Erythroblast (primary cell): ENCODE data around the gene AZGP1.
"Not testable (repeated sequence)": the region's sequence is repeated elsewhere in the genome, so short reads cannot be mapped to it uniquely, and the experiment has no call there.

Experiments used
- DNase-seq, 2 experiments: peaks; one replicate each; lab custom pipeline; 2025; lab: John Stamatoyannopoulos, UW
- GATA1 ChIP-seq: IDR thresholded peaks from 2 replicates; pipeline ENCODE4 v1.6.1; 2011; ENCODE audit warnings: low read depth, mild to moderate bottlenecking, control low read depth, low read length, moderate library complexity
- POLR2A ChIP-seq: IDR thresholded peaks from 2 replicates; pipeline ENCODE4 v1.6.1; 2011; ENCODE audit warnings: mild to moderate bottlenecking, low read length

Gene AZGP1

GRCh38 chr7:99984593-99984992 is 8.8 kb upstream of the AZGP1 start:
- no peak for DNase-seq
- no peak for TF ChIP-seq POLR2A
- TF ChIP-seq GATA1, result no peak

GRCh38 chr7:99981066-99981465 is 5.2 kb upstream of the AZGP1 start:
- not testable (repeated sequence) for DNase-seq

DNA sequence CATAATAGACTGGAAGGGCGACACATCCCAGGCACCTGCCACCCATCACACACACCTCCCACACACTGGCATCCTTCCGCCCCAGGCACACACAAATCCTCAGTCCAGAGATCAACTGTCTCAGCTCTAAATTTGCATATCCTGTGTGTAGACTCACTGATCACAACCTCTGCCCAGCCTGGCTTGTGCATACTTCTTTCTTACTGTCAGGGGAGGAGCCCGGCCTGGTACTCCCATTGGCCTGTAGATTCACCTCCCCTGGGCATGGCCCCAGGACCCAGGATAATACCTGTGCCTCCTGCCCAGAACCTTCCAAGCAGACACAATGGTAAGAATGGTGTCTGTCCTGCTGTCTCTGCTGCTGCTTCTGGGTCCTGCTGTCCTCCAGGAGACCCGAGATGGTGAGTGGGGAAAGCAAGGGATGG is 4.6 kb upstream of the AZGP1 start:
- not testable (repeated sequence) for DNase-seq

DNA sequence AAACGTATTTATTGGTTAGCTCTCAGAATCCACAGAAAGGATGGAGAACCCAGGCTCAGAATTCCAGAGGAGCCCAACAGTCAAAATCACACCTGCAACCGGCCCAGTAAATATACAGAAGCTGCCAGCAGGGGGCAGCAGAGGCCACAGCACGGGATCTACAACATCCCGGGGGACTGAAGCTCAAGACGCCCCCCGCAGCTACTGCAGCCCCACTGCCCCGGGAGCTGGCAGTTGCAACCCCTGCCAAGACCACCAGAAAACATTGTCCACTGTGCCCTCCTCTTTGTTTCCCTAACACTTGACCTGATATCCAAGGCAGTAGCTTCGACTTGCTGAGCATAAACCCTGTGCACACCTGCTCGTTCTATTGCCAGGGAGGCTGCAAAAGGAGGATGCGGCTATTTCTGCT is 4.0 kb upstream of the AZGP1 start:
- DNase-seq, result peak; percentile 49 to 76

- DNase-seq, result no peak
- TF ChIP-seq POLR2A (no peak), GATA1 (no peak)
Measured at GRCh38 chr7:99976626-99977025, 795 bp upstream of the AZGP1 start.

- TF ChIP-seq POLR2A, result no peak
- no peak for TF ChIP-seq GATA1
- no peak for DNase-seq
Measured at GRCh38 chr7:99974681-99975080, 1.1 kb downstream of the AZGP1 start.

- DNase-seq, result not testable (repeated sequence)
Measured at GRCh38 chr7:99973817-99974216, 2.0 kb downstream of the AZGP1 start.

- TF ChIP-seq POLR2A (no peak), GATA1 (no peak)
- no peak for DNase-seq
Measured at GRCh38 chr7:99971242-99971641, 4.6 kb downstream of the AZGP1 start.

- DNase-seq, result not testable (repeated sequence)
Measured at GRCh38 chr7:99969813-99970212, 6.0 kb downstream of the AZGP1 start.

- no peak for TF ChIP-seq GATA1
- TF ChIP-seq POLR2A, result no peak
- DNase-seq, result no peak
Measured at GRCh38 chr7:99969298-99969697, 6.5 kb downstream of the AZGP1 start.

- TF ChIP-seq POLR2A (no peak), GATA1 (no peak)
- no peak for DNase-seq
Measured at GRCh38 chr7:99958564-99959227, 17.1 kb downstream of the AZGP1 start.

DNA sequence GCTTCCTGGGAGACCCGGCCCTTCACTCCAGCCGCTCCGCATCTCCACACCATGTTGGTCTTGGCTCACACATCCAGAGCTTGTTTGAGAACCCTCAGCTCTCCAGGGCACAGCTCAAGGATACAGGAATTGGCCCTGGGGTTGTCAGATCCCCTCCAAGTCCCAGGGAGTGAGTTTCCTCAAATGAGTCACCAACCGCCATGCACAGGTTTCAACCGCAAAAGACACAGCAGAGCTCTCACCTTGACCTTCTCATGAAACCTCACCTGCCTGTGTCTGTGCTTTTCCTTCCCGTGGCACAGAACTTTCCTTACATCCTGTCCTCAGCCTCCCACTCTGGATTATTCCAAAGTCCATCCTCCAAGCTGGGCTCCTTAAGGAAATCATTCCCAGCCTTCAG is 20.6 kb downstream of the AZGP1 start:
- TF ChIP-seq POLR2A (no peak), GATA1 (no peak)
- DNase-seq, result no peak

DNA sequence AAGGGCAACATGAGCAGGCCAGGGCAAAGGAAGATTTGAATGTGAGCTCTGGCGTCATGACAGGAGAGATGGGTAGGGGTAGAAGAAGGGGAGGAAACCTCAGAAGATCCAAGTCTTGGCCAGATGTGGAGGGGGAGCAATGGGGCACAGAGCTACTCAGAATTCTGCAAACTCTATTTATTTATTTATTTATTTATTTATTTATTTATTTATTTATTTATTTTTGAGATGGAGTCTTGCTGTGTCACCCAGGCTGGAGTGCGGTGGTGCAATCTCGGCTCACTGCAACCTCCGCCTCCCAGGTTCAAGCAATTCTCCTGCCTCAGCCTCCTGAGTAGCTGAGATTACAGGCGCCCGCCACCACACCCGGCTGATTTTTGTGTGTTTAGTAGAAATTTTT is 21.2 kb downstream of the AZGP1 start:
- DNase-seq, result not testable (repeated sequence)

DNA sequence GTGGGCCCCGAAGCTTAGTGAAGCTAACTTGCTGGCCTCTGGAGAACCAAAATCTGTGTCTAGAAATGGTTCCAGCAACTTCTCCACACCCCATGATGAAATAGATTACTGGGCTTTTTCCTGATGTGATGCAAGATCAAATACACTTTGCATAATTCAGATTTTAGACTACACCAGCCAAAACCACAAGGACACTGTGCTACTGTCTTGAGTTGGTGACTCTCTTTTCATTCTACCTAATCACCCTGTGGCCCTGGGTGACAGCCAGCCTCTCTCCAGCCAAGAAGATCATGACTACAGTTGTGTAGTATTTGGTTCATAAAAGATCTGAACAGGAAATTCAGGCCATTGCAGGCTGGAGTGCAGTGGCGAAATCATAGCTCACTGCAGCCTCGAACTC is 22.2 kb downstream of the AZGP1 start:
- TF ChIP-seq GATA1 (no peak), POLR2A (no peak)
- DNase-seq, result no peak

- DNase-seq, result not testable (repeated sequence)
Measured at GRCh38 chr7:99952649-99953048, 23.2 kb downstream of the AZGP1 start.

DNA sequence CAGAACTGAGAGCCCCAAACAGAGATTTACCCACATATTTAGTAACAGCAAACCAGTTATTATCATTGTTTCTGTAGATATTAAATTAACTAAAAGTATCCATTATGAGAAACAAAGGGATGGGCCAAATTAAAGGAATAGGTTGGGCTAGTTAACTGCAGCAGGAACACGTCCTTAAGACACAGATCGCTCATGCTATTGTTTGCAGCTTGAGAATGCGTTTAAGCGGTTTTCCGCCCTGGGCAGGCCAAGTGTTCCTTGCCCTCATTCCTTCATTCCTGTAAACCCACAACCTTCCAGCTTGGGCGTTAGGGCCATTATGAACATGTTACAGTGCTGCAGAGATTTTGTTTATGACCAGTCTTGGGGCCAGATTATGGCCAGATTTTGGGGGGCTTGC is 25.0 kb downstream of the AZGP1 start:
- not testable (repeated sequence) for DNase-seq
